Measurements from ENCODE around the gene FOXN1. TPM values are rescaled to one million over a fixed set of nuclear protein-coding genes. Genes with fewer than 3 reads are reported as not detected.

Gene FOXN1
- total and polyA plus RNA-seq, 2 experiments from 2014 or later, result 0.87 TPM; not detected in 1

DNA sequence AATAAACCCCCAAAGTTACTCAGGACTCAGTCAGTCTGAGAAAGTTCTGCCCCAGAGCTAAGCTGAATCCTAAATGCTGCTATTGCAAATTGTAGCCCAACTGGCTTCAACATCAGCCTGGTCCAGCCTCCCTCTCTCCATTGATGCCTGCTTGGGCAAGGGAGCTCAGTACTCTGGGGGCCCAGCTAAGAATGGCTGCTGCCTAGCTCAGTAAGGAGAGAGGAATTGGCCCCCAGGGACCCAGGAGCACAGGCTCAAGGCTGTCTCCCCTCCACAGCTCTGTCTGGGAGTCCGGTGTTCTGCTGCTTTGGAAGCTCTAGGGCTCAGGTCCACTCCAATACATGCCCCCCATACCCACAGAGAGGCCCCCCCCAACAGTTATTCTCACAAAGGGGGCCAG, 44.7 kb downstream of the FOXN1 start:
- DNase-seq (ENCODE audit: low spot score), result no peak
- no peak for TF ChIP-seq EZH2 (IDR thresholded peaks at IDR 0.05; ENCODE audit: borderline replicate concordance)
- TF ChIP-seq, protein P1, sequence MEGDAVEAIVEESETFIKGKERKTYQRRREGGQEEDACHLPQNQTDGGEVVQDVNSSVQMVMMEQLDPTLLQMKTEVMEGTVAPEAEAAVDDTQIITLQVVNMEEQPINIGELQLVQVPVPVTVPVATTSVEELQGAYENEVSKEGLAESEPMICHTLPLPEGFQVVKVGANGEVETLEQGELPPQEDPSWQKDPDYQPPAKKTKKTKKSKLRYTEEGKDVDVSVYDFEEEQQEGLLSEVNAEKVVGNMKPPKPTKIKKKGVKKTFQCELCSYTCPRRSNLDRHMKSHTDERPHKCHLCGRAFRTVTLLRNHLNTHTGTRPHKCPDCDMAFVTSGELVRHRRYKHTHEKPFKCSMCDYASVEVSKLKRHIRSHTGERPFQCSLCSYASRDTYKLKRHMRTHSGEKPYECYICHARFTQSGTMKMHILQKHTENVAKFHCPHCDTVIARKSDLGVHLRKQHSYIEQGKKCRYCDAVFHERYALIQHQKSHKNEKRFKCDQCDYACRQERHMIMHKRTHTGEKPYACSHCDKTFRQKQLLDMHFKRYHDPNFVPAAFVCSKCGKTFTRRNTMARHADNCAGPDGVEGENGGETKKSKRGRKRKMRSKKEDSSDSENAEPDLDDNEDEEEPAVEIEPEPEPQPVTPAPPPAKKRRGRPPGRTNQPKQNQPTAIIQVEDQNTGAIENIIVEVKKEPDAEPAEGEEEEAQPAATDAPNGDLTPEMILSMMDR (IDR thresholded peaks at IDR 0.05; ENCODE audit: poor library complexity), result no peak
- TF ChIP-seq EZH2phosphoT487 (IDR thresholded peaks at IDR 0.05; ENCODE audit: low read depth, severe bottlenecking, unreplicated experiment), result no peak
- Histone ChIP-seq H3K9me3 (ENCODE audit: low read depth) (no peaks in the 10 kb centered on the region), H3K27me3 (no peaks in the 10 kb centered on the region), H4K20me1 (ENCODE audit: insufficient read depth, poor library complexity, severe bottlenecking) (peaks cover 10% of the 10 kb centered on the region), H3K4me1 (ENCODE audit: insufficient read depth) (peaks cover 23% of the 10 kb centered on the region), H3K9me2 (replicated peaks; ENCODE audit: insufficient read depth) (no peaks in the 10 kb centered on the region), H3K4me3 (no peak overlapping the region), H3K36me3 (replicated peaks; ENCODE audit: insufficient read depth, low read depth) (no peaks in the 10 kb centered on the region), H3K4me2 (peak overlapping the region; percentile 91), H3K79me2 (peaks cover 22% of the 10 kb centered on the region), H2AFZ (no peak overlapping the region), H3K27ac (no peak overlapping the region)
- 86% methylated on average over 1 of the region's 1 CpG for WGBS (ENCODE audit: low lambda C conversion rate, missing lambda C conversion rate)

DNA sequence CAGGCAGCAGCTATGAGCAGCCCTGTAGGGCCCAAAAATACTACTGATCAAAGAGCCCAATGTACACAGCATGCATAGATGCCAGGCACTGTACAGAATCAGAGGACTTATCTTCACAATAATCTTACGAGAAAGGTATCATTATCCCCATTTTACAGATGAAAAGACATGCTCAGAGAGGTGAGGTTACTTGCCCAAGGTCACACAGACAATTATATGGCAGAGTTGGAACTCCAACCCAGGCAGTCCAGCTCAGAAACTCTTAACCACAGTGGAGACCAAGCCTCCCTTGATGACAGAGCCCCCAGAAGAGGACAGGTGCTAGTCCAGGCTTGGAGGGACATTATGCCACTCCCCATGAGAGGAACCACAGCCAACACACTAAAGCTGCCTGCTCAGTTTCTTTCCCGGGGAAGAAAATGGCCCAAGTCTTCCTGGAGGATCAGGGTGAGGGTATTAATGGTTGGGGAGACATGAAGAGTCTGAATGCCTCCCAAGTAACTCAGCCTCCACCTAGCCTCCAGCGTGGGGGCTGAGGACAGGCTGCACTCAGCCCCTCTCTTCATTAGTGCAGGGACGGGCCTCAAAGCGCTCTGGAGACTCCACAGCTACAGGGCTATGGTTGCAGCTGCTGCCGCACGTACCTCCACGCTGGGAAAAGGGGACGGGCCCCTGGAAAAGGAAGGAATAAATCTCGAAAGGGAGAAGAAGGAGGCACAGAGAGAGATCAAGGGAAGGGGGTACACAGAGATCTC, 45.5 kb downstream of the FOXN1 start:
- Histone ChIP-seq H3K4me1 (ENCODE audit: insufficient read depth) (peaks cover 23% of the 10 kb centered on the region), H3K9me2 (replicated peaks; ENCODE audit: insufficient read depth) (no peaks in the 10 kb centered on the region), H3K27ac (peak overlapping the region; percentile 91), H3K4me2 (peak overlapping the region; percentile 91), H4K20me1 (ENCODE audit: insufficient read depth, poor library complexity, severe bottlenecking) (peaks cover 10% of the 10 kb centered on the region), H2AFZ (peak overlapping the region; percentile 92), H3K27me3 (no peaks in the 10 kb centered on the region), H3K79me2 (peaks cover 22% of the 10 kb centered on the region), H3K9me3 (ENCODE audit: low read depth) (no peaks in the 10 kb centered on the region), H3K36me3 (replicated peaks; ENCODE audit: insufficient read depth, low read depth) (no peaks in the 10 kb centered on the region), H3K4me3 (peak overlapping the region; percentile 94)
- WGBS (ENCODE audit: low lambda C conversion rate, missing lambda C conversion rate), result 14% methylated on average over 9 of the region's 10 CpGs
- TF ChIP-seq, protein P1 (IDR thresholded peaks at IDR 0.05; ENCODE audit: poor library complexity), result no peak
- TF ChIP-seq EZH2 (IDR thresholded peaks at IDR 0.05; ENCODE audit: borderline replicate concordance), result no peak
- TF ChIP-seq EZH2phosphoT487 (IDR thresholded peaks at IDR 0.05; ENCODE audit: low read depth, severe bottlenecking, unreplicated experiment), result no peak
- DNase-seq (ENCODE audit: low spot score), result peak; percentile 46

DNA sequence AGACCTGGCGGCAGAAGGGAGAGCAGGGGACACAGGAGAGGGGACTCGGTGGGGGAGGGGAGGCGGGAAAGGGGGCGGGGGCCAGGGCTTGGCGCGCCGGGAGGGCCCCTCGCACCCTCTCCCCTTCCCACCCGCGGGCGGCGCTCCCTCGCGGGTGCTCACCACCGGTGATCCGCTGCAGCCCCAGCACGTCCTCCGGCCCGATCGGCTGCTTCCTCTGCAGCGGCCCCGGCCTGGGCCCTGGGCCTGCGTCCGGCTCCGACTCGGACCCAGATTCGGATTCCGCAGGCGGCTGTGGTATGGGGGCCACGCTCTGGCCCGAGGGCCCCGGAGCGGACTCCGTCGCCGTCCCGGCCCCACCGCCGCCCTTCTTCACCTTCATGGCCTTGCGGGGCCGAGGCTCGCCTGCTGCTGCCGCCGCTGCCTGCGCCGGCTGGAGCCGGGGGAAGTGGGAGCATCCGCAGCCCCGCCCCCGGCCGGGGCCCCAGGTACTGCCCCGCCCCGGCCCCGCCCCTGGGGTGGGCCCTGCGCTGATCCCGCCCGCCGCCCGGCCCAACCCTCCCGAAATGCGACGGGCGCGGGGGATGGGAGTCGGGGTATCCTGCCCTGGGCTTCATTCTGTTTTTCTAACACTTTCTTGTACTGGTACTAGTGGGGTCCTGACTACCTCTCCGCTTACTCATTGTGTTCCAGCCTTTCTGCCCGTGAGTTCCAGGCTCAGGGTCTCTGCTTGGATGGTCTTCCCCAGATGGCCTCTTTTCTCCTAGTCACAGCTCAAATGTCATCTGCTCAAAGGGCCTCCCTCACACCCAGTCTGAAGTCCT, 46.2 kb downstream of the FOXN1 start, which contains the start of gene UNC119:
UNC119 (minus strand) TSS at position 449 of the 824 bp plus-strand sequence; CDS start at position 382, 67 bp downstream.
- Histone ChIP-seq H2AFZ (peak within 1 kb of the TSS; percentile 92), H3K9me2 (replicated peaks; ENCODE audit: insufficient read depth) (no peaks in the 10 kb centered on the region)

More for the DNA sequence above, 46.2 kb downstream of the FOXN1 start, which contains the start of gene UNC119:
- H3K9me3 ChIP-seq (ENCODE audit: low read depth), result no peaks in the 10 kb centered on the region
- DNase-seq (ENCODE audit: low spot score), result peak; percentile 96
- H3K27me3 ChIP-seq, result no peaks in the 10 kb centered on the region
- peaks cover 22% of the 10 kb centered on the region for H3K79me2 ChIP-seq
- H4K20me1 ChIP-seq (ENCODE audit: insufficient read depth, poor library complexity, severe bottlenecking), result peaks cover 10% of the 10 kb centered on the region
- H3K4me1 ChIP-seq (ENCODE audit: insufficient read depth), result peaks cover 23% of the 10 kb centered on the region
- H3K4me3 ChIP-seq, result peak within 1 kb of the TSS; percentile 94
- peak within 1 kb of the TSS; percentile 91 for H3K27ac ChIP-seq
- H3K36me3 ChIP-seq (replicated peaks; ENCODE audit: insufficient read depth, low read depth), result no peaks in the 10 kb centered on the region
- 2% methylated on average over 25 of the region's 67 CpGs for WGBS (ENCODE audit: low lambda C conversion rate, missing lambda C conversion rate)
- TF ChIP-seq, protein P1 (IDR thresholded peaks at IDR 0.05; ENCODE audit: poor library complexity), result no peak
- TF ChIP-seq EZH2 (IDR thresholded peaks at IDR 0.05; ENCODE audit: borderline replicate concordance), result no peak
- TF ChIP-seq EZH2phosphoT487 (IDR thresholded peaks at IDR 0.05; ENCODE audit: low read depth, severe bottlenecking, unreplicated experiment), result no peak
- H3K4me2 ChIP-seq, result peak within 1 kb of the TSS; percentile 91
